HG02852 (cell line): ENCODE data around the gene IMPG2.

Experiments
- ATAC-seq: cut with Tn5 transposase; IDR thresholded peaks from one replicate; pipeline ENCODE4 v1.9.1; 2021; ENCODE audit warnings: mild to moderate bottlenecking, moderate library complexity; ENCODE audit not compliant: unreplicated experiment

Gene IMPG2

DNA sequence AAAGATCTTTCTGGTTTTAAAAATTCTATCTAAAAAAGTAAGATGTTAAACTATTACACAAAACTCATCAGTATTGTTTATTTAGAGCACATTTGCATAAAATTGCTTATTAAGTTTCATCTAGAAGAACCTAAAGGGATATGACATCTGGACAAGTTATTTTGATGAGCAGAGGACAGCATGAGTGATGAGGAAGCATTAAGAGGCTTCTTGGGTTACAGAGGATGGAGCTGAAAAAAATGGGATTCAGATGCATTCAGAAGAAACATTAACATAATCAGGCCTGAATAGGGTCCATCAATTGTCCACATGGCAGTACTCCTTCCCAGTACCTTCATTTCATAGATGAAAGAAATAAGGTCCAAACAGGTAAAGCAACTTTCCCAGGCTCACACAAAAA lies 41.6 kb downstream of the IMPG2 start:
- ATAC-seq, result no peak

DNA sequence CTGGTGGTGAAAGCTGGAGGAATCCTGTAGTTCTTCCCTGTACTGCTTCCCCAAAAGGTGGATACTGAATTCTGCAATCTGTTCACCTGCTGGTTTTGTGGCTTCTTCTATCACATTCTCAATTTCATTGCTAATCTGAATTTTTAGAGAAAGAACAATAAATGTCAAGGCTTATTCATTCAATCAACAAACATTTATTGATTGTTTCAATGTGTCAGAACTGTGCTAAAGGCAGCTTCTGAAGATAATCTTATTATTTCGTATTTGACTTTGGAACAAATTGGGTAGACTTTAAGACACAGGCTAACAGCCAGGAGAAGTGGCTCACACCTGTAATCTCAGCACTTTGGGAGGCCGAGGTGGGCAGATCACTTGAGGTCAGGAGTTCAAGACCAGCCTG lies 46.8 kb downstream of the IMPG2 start:
- ATAC-seq, result no peak

DNA sequence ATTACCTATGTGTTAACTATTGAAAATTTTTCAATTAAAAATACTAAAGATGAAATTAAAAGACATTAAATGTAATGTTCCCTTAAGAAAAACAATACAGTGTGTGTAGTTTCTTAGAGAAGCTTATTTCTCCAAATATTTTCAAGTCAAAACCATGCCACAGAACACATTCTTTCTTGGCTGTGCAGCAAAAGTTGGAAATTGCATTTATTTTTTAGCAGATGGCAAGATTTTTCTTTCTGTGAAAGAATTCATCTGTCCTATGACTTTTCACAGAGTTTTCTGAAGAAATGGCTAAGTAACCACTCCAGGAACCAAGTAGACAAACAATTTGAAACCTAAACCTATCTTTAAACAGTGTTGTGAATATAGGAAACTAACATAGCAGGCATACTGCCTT lies 47.2 kb downstream of the IMPG2 start:
- no peak for ATAC-seq

DNA sequence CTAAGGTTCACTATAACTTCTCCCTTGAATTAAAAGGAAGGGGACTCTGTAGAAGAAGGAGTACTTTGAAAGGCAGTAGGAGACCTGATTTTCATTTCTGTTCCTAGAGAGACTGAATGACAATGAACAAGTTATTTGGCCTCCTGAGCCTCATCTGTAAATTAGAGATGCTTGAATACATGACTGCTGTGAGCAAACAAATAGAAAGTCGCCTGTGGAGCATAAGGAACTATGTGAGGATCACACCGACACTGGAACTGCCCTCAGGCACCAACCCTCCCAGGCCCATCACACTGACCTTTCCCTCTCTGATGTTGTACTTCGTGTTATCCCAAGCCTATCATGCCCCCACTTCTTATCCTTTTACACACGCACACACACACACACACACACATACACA lies 48.6 kb downstream of the IMPG2 start:
- no peak for ATAC-seq

DNA sequence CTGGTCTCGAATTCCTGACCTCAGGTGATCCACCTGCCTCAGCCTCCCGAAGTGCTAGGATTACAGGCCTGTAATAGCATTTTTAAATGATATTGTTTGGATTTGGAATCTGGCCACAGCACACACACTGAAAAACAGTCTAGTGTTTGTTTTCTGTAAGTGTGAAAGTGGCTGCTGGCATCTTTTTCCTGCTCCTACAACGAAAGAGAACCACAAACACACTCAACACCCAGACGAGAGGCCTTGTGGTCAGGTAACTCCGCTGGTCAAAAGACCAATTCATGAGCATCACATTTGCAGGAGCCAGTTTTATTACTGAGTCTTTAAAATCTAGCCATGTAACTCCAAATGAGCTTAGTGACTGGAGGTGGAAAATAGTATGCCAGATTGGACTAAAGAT lies 50.2 kb downstream of the IMPG2 start:
- ATAC-seq, result no peak

DNA sequence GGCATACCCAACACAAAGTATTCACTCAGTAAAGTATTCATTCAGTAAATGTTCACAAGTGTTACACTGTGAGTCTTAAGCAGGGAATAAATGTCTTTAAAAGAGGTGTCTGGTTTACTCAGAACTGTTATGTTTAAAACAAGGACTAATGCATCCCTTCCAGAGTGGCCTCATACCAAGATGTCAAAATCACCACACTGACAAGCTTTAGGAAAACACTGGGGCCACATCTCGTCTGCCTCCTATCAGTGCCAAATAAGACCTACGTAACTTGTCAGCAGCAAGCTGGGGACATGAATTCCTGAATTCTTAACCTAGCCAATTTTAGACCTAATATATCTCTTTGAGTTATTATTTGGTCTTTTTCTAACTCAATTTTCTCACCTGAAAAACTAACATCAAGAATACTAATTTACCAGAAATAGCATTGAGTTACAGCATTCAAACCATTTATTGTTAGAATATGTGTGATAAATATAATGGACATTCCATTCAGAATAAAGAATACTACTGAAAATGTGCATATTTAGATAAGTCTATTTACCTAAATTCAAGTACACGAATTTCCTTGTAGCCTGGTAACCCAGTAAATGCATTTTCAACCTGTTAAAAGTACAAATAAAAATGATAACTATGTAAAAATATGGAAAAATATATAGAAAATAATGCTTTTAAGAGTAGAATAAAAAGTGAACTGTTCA lies 51.3 kb downstream of the IMPG2 start:
- ATAC-seq, result no peak

DNA sequence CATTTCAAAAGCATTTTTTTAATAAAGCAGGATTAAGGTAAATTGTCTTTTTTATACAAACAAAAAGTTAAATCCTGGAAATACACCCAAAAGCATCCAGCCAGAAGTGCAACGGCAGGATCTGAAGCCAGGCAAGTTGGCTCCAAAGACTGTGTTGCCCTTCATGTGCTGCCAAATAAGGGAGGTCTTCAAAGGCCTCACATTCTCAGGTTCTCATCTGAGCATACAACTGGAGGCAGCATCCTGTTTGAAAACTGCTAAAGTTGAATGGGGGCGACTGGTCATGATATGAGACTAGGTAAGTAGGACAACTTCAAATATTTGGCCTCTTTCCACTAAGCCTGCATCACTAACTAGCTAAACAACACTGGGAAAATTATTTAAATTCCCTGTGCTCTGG lies 52.2 kb downstream of the IMPG2 start:
- ATAC-seq, result no peak

DNA sequence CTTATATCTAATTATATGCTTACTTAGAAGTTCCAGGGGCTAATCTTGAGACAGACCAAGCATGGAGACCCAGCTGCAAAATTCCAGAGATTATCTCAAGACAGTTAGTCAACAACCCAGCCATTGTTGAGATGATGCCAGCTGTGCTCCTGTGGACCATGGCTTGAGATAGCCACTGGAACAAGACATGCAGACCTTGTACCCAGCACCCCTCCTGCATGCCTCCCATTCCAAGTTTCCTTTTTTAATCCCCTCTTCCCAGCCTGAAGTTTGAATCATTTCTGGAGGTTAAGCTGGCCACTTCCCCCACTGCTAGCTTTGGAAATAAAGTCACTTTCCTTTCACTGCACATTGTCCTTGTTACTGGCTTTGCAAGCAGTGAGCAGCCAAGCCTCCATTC lies 53.8 kb downstream of the IMPG2 start:
- no peak for ATAC-seq

DNA sequence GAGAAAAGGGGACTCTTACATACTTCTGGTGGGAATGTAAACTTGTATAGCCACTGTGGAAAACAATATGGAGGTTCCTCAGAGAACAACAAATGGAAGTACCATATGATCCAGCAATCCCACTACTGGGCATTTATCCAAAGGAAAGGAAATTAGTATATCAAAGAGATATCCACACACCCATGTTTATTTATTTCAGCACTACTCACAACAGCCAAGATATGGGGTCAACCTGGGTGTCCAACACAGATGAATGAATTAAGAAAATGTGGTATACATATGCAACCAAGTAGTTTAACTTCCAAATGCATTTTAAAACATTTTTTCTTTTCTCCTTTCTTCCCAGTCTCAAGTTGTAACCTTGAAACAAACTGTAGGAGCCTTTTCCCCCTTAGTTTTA lies 54.3 kb downstream of the IMPG2 start:
- no peak for ATAC-seq

DNA sequence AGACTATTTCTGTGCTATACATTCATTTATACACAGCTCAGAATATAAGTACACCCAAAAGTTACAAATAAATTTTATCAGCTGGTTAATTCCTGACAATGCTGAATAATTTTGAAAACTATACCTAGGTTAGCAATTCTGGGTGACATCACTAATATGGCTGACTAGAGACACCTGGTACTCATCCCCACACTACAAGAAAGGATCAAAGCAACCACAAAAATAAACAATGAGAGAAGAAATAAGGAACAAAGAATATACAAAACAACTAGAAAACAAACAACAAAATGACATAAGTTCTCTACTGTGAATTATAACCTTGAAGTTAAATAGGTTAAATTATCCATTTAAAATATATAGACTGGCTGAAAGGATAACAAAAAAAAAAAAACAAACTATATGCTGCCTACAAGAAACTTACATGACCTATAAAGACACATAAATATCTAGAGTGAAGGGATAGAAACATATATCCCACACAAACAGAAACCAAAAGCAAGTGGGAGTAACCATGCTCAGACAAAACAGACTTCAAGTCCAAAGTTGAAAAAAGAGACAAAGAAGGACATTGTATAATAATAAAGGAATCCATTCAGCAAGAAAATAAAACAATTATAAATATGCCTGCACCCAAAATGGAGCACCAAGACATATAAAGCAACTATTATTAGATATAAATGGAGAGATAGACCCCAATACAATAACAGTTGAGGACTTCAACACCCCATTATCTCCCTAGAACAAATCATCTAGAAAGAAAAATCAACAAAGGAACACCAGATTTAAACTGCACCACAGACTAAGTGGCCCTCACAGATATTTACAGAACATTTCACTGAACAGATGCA lies 57.8 kb downstream of the IMPG2 start:
- ATAC-seq, result peak; percentile 87

DNA sequence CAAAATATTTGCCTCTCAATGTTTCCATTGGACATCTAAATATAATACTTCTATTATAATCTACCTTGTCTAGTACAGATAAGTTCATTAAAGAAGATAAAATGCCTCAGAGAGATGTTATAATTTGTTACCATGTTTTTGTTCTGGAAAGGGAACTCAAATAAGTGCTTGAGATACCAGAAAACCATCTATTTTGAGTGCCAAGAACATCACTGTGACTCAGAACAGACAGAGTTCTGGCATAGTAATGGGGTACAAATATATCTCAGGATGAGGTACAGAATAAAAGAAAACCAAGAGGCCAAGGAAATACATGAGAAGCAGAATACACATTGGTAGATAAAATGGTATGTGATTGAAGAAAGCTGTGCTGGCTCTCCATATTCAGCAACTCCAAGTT lies 58.9 kb downstream of the IMPG2 start:
- ATAC-seq, result no peak

DNA sequence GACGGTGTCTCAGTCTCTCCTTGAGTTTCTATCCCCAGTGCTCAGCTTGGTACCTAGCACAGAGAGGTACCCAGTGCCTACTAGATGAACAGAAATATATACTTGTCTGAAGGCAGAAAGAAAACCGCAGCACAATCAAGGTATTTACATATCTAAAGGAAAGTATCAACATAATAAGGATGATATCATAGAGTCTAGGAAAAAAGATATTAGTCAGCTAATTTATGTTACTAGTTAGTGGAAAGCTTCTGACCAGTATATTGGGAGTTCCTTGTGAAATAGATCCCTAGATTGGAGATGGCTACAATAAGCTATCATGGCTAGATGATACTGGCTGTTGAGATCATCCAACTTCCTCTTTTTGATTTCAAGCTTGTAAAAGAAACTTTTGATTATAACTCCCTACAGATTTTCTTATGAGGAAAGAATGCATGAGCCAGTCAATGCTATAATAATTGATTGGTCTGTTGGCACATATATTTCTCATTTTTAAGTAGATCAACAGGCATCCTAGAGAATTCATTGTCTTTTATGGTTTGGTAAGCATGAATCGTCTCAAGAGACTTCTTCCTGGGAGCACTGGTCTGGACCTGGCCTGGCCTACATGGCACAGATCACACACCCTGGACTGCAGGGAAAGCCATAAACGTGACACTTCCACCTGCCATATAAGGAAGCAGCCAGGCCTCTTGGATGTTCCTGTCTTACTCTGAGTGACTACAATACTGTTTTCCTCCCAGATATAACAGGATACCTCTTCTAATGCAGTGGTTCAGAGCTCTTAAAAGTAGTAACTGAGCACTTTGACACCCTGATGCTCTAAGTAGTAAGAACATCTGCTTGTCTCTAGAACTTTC lies 60.7 kb downstream of the IMPG2 start:
- ATAC-seq, result no peak

DNA sequence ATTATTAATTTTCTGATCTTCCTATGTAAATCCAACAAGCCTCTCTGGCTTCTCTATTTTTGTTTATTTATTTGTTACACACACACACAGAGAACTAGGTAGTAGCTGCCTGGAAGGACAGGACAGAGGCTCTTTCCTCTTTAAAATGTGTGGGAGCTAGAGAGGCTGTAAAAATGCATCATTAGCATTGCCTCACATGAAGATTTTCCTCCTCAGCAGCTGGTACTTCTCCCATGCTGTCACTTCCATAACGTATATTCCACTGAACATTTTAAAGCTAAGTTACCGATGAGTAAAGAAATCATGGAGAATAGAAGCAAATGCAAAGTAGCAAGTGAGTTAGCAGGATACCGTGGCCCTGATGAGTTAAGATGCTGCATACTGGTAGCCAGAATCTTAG lies 63.9 kb downstream of the IMPG2 start:
- no peak for ATAC-seq

DNA sequence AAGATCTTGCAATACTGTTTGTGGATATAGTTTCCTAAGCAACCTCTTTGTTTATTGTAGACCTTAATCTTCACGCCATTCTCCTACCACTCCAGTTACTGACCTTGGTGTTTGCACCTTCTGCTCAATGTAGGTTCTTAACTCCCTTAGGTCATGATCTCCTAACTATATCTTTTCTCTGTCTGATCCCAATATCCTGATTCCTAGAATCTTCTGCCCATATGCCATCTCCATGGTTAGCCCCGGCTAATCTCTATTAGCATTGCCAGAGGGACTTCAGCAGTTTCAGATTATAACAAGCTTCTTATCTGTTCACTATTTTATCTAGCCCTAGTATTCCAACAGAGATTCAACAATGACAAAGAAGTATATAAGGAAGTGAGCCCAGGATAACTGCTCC lies 64.9 kb downstream of the IMPG2 start:
- ATAC-seq, result no peak

DNA sequence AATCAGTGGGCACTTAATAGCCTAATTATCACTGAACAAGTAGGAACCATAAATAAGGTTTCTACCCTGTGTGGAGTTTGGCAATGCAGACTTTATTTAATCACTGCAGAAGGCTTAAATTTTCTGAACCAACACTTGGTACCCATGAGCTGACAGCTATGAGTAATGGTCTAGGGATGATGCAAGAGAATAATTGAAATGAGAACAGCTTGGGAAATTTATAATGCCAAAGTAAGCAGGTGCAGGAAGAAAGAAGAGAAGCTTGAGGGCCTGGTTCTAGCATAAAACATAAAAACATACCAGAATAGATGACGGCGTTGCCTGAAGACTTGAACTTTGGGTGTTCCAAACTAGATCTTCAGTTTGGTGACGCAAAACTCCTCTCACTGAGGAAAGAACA lies 67.0 kb downstream of the IMPG2 start:
- ATAC-seq, result no peak

DNA sequence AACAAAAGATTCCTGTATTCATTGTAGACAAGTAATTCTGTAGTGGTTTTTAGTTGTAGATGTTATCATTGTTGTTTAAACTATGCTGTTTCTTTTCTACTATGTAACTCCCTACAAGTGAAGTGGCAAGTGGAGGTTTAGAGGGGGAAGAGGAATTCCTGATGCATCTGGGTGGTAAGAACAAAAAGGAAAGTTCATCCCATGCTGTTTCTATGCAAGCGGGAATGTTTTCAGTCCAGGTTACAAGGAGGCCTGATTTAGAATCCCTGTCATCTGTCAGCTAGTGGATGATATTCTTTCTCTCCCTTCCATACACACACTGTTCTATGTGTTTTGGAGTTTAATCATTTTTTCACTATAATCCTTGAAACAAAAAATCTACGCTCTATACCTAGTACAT lies 67.4 kb downstream of the IMPG2 start:
- no peak for ATAC-seq

DNA sequence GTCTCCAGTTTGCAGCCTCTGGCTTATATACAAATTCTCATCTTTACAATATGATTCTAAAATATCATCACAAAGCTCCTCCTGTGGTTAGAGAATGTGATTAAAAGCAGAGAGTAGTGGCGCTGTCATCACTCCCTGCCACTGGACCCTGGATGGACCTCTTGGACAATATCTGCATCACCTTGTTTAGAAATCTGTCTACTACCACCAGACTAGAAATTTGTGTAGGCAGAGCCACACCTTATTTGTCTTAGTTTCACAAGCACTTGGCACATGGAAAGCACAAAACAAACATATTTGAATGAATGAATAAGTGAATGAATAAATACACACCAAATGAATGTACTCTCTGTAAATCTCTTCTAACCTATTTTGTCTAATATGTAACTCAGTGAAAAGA lies 68.1 kb downstream of the IMPG2 start:
- ATAC-seq, result no peak

DNA sequence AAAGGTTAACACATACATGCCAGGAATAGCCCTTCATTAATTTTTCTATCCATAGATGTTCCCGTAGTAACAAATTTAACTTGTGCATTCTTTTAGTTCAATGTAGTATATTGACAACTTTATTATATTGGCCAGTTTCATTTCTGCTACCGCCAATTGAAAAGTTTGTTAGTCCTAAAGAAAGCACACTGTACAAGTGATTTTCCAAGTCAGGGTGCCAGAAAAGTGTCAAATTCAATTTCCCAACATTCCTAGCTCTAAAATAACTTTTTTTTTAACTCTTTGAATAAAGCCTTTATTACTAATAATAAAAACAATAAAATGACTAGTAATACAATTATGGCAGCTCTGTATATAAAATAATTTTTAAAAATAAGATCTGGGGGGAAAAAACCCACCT lies 68.9 kb downstream of the IMPG2 start:
- ATAC-seq, result no peak

DNA sequence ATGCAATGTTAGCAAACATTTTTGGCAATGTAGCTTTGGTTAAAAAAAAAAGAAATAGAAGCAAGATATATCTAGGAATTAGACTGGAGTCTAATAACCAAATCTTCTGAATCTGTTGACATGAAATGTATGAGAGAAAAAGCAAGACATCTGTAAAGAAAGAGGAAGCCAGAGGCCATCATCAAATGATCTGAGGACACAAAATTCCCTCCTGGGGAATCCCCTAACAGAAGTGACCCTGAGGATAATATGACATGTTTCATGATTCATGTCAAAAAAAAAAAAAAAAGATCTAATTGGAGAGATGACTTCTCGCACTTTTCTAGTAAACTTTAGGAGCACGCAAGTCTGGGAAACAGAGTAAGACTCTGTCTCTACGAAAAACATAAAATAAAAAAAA lies 70.9 kb downstream of the IMPG2 start:
- ATAC-seq, result no peak

DNA sequence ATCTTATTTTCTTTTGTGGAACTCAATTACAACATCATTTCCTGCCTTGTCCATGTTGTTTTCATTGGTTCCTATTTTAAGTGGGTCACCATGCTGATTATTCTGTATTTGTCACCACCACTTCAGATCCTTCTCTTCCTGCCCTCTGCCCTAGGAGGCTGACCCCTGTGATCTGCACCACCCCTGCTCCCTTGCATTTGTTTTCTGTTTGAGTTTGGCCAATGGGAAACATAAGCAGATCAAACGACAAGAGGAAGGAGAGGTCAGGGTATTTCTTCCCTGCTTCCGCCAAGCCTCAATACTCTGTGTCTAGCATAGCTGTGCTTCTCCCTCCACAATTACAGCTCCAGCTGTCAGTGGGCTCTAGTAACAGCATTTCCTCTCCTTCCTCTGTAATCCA lies 71.6 kb downstream of the IMPG2 start:
- no peak for ATAC-seq

DNA sequence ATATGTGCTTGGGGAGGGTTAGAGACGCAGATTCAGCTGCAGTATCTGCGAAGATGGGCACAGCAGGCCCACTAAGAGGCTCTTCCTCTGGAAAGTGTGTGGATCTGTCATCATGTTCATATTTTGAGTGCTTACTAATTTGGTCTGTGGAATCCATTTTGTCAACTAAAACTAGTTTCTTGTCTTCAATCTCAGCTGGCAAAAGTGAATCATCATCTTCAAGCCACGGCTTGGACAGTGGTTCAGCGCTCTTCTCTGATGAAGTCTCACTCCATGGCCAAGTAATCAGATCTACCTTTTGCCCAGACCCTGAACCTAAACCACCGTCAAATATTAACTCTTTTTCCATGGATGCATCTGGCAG lies 76.2 kb downstream of the IMPG2 start:
- ATAC-seq, result no peak
